Endothelial cell of umbilical vein (primary cell): Measurements from ENCODE around the gene SLC25A13. TPM values are rescaled to one million over a fixed set of nuclear protein-coding genes. Genes with fewer than 3 reads are reported as not detected.

Source experiments
- BruUV-seq: library from RNA; stranded (reverse); fragments of 400-500 nt; replicated peaks from 2 replicates; lab custom pipeline; 2021; lab: Mats Ljungman, UMichigan
- CTCF ChIA-PET: fragments of 300-600, 350-600 bp; sonication (Branson Sonifier 250); formaldehyde crosslinking; loops from one replicate; lab custom pipeline; 2021; ENCODE audit warnings: antibody characterized with exemption, inconsistent platforms; lab: Charles Lee
- POLR2A ChIA-PET: fragments of 300-600, 350-600 bp; sonication (Branson Sonifier 250); formaldehyde crosslinking; loops from one replicate; lab custom pipeline; 2021; ENCODE audit warnings: antibody characterized with exemption, inconsistent platforms; lab: Charles Lee
- DNase-seq: peaks from one replicate; pipeline ENCODE4 v3.0.0-alpha.2; 2011; ENCODE audit warnings: low read depth, low spot score
- FAIRE-seq: peaks from 2 replicates; lab custom pipeline; 2011; peaks lifted over from hg19 to GRCh38; lab: Jason Lieb, UNC
- H2AFZ ChIP-seq: 2 replicates; pipeline ENCODE4 v1.6.0; 2012; ENCODE audit warnings: low read depth, low read length, control low read depth, inconsistent platforms
- H3K27ac ChIP-seq: 2 replicates; pipeline ENCODE4 v1.5.1; 2011; ENCODE audit warnings: low read depth, mild to moderate bottlenecking, control low read depth, low read length, moderate library complexity; ENCODE audit not compliant: insufficient read depth
- H3K27me3 ChIP-seq, 2 experiments: 2 replicates each; pipeline versions ENCODE4 v1.6.0 to v1.6.1; 2011; ENCODE audit warnings: low read length in 2 of 2, mixed read lengths in 1 of 2; ENCODE audit not compliant: control insufficient read depth in 2 of 2, insufficient read depth in 2 of 2
- H3K36me3 ChIP-seq, 2 experiments: 2 replicates in 1 of 2; 3 replicates in 1 of 2; pipeline ENCODE4 v1.5.1; 2011; ENCODE audit warnings: low read length in 2 of 2, mild to moderate bottlenecking in 1 of 2, moderate library complexity in 1 of 2; ENCODE audit not compliant: control insufficient read depth in 2 of 2, insufficient read depth in 2 of 2; ENCODE audit errors: extremely low read depth in 1 of 2
- H3K4me1 ChIP-seq: 3 replicates; pipeline ENCODE4 v1.5.1; 2011; ENCODE audit warnings: mild to moderate bottlenecking, low read length; ENCODE audit not compliant: control insufficient read depth, insufficient read depth; ENCODE audit errors: extremely low read depth
- H3K4me2 ChIP-seq: 2 replicates; pipeline ENCODE4 v1.6.1; 2011; ENCODE audit warnings: low read length, control low read depth, mixed read lengths; ENCODE audit not compliant: insufficient read depth
- H3K4me3 ChIP-seq, 3 experiments: fragments of 200-600 bp in 1 of 3; sonication (generic), shearing (Covaris generic) in 1 of 3; replicated peaks in 1 of 3; 2 replicates each; pipeline ENCODE4 v1.5.1; 2011 to 2016; ENCODE audit warnings: control low read depth in 3 of 3, low read length in 3 of 3, mild to moderate bottlenecking in 2 of 3, inconsistent platforms in 1 of 3, low read depth in 1 of 3, moderate library complexity in 1 of 3; ENCODE audit not compliant: insufficient read depth in 1 of 3
- H3K79me2 ChIP-seq: 2 replicates; pipeline ENCODE4 v1.6.0; 2012; ENCODE audit warnings: low read length, inconsistent platforms; ENCODE audit not compliant: control insufficient read depth, insufficient read depth
- H3K9ac ChIP-seq: replicated peaks from 2 replicates; pipeline ENCODE3; 2011; ENCODE audit warnings: low read length, control low read depth; ENCODE audit not compliant: insufficient read depth; ENCODE audit errors: extremely low read depth
- H3K9me1 ChIP-seq: replicated peaks from 3 replicates; pipeline ENCODE4 v1.6.0; 2011; ENCODE audit warnings: mild to moderate bottlenecking, low read length; ENCODE audit not compliant: control insufficient read depth, insufficient read depth; ENCODE audit errors: extremely low read depth
- H3K9me3 ChIP-seq: replicated peaks from 2 replicates; pipeline ENCODE4 v1.5.1; 2012; ENCODE audit warnings: low read length, inconsistent platforms; ENCODE audit not compliant: control insufficient read depth, insufficient read depth
- H4K20me1 ChIP-seq: replicated peaks from 2 replicates; pipeline ENCODE3; 2011; ENCODE audit warnings: mild to moderate bottlenecking, low read length; ENCODE audit not compliant: control insufficient read depth, insufficient read depth; ENCODE audit errors: extremely low read depth
- EZH2 ChIP-seq: IDR thresholded peaks from 2 replicates; pipeline ENCODE4 v1.6.1; 2012; ENCODE audit warnings: borderline replicate concordance, low read depth, mild to moderate bottlenecking, moderate library complexity, low read length, inconsistent platforms; ENCODE audit not compliant: severe bottlenecking
- FOS ChIP-seq: IDR thresholded peaks from 2 replicates; pipeline ENCODE4 v1.6.1; 2011; ENCODE audit warnings: mild to moderate bottlenecking, low read length, moderate library complexity, borderline replicate concordance; ENCODE audit not compliant: insufficient read depth
- GATA2 ChIP-seq: IDR thresholded peaks from 2 replicates; pipeline ENCODE4 v1.7.0; 2011; ENCODE audit warnings: low read depth, mild to moderate bottlenecking, moderate library complexity, mixed read lengths, low read length; ENCODE audit not compliant: insufficient read length, insufficient read depth
- JUN ChIP-seq: IDR thresholded peaks from 2 replicates; pipeline ENCODE4 v1.6.1; 2011; ENCODE audit warnings: borderline replicate concordance, low read depth; ENCODE audit not compliant: insufficient read length, insufficient read depth
- MYC ChIP-seq: IDR thresholded peaks from one replicate; pipeline ENCODE4 v1.6.1; 2011; ENCODE audit warnings: mild to moderate bottlenecking, low read depth, low read length
- POLR2A ChIP-seq: IDR thresholded peaks from 2 replicates; pipeline ENCODE4 v1.6.1; 2012; ENCODE audit warnings: low read depth, mild to moderate bottlenecking, control low read depth, low read length
- POLR2AphosphoS5 ChIP-seq: IDR thresholded peaks from 2 replicates; pipeline ENCODE4 v1.6.1; 2012; ENCODE audit warnings: low read depth, mild to moderate bottlenecking, control low read depth, low read length, moderate library complexity; ENCODE audit not compliant: insufficient read depth
- dilution Hi-C: fragments of 300-500 bp; cut with MboI; formaldehyde crosslinking; loops from one replicate; pipeline ENCODE4 v1.15.0; 2019; ENCODE audit warnings: low sequenced_read_pairs; ENCODE audit not compliant: extremely low pct_ligation_motif_present
- intact Hi-C: fragments of 100-400 bp; cut with micrococcal nuclease; formaldehyde crosslinking; loops from one replicate; pipeline ENCODE4 v1.10.0; 2022
- polyA plus RNA-seq, 4 experiments: library from polyadenylated mRNA; depleted of rRNA in 3 of 4; stranded (reverse) in 3 of 4; unstranded in 1 of 4; fragments of >200 nt; gene quantifications; 2 replicates each; pipeline versions ENCODE4 v1.2.1 to v1.2.3, GENCODE V29; 2011 to 2012; ENCODE audit warnings: missing spikeins in 1 of 4
- total RNA-seq: library from RNA; stranded (reverse); gene quantifications from 2 replicates; pipeline ENCODE4 v1.2.3, GENCODE V29; 2021
- TF ChIP-seq, protein P1 (sequence below), 2 donors: IDR thresholded peaks; 1 replicate in 1 of 2; 2 replicates in 1 of 2; pipeline ENCODE4 v1.5.1; 2011; ENCODE audit warnings: low read length in 2 of 2, mild to moderate bottlenecking in 2 of 2, moderate library complexity in 2 of 2, control low read depth in 1 of 2, inconsistent platforms in 1 of 2, low read depth in 1 of 2; ENCODE audit not compliant: insufficient read depth in 1 of 2; ENCODE audit errors: extremely low read depth in 1 of 2
- TF ChIP-seq, protein P2 (sequence below): IDR thresholded peaks from 2 replicates; pipeline ENCODE4 v1.6.1; 2011; ENCODE audit not compliant: insufficient read depth, insufficient read length

The SLC25A13 gene
- total and polyA plus RNA-seq, 2 donors (not counting 3 experiments of a cell fraction or from before 2014, with no cell fraction given) = 13.2 to 34.4 TPM

GRCh38 chr7:96304573-96304972, 17.3 kb downstream of the SLC25A13 start:
- no peak for TF ChIP-seq POLR2AphosphoS5
- TF ChIP-seq POLR2A = no peak
- TF ChIP-seq MYC = no peak
- TF ChIP-seq, protein P1, sequence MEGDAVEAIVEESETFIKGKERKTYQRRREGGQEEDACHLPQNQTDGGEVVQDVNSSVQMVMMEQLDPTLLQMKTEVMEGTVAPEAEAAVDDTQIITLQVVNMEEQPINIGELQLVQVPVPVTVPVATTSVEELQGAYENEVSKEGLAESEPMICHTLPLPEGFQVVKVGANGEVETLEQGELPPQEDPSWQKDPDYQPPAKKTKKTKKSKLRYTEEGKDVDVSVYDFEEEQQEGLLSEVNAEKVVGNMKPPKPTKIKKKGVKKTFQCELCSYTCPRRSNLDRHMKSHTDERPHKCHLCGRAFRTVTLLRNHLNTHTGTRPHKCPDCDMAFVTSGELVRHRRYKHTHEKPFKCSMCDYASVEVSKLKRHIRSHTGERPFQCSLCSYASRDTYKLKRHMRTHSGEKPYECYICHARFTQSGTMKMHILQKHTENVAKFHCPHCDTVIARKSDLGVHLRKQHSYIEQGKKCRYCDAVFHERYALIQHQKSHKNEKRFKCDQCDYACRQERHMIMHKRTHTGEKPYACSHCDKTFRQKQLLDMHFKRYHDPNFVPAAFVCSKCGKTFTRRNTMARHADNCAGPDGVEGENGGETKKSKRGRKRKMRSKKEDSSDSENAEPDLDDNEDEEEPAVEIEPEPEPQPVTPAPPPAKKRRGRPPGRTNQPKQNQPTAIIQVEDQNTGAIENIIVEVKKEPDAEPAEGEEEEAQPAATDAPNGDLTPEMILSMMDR (IDR thresholded peaks at IDR 0.05; ENCODE audit: extremely low read depth in 1 of 2, insufficient read depth in 1 of 2, low read depth in 1 of 2, low read length in 2 of 2) = no peak
- TF ChIP-seq JUN = no peak
- TF ChIP-seq FOS = no peak
- TF ChIP-seq EZH2 = no peak
- TF ChIP-seq, protein P2, sequence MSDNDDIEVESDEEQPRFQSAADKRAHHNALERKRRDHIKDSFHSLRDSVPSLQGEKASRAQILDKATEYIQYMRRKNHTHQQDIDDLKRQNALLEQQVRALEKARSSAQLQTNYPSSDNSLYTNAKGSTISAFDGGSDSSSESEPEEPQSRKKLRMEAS = no peak
- TF ChIP-seq GATA2 = no peak
- ChIA-PET CTCF (interaction anchor here (1.5 kb wide), 1 partner anchor 16 kb away, joined by 3 read pairs; no protein-coding TSS in a partner anchor), POLR2A (no interaction called here)
- FAIRE-seq (no peak), DNase-seq (no peak)
- H4K20me1 ChIP-seq = peaks cover 7% of the 10 kb centered on the region
- H2AFZ ChIP-seq = no peak overlapping the region
- H3K4me2 ChIP-seq = no peak overlapping the region
- H3K79me2 ChIP-seq = no peaks in the 10 kb centered on the region
- H3K36me3 ChIP-seq = no peaks in the 10 kb centered on the region
- H3K4me1 ChIP-seq = no peaks in the 10 kb centered on the region
- H3K27me3 ChIP-seq = no peaks in the 10 kb centered on the region
- dilution Hi-C loops (no loop called here), intact Hi-C loops (no loop called here)
- H3K4me3 ChIP-seq = no peak overlapping the region
- H3K9me3 ChIP-seq = no peaks in the 10 kb centered on the region
- H3K9me1 ChIP-seq = no peaks in the 10 kb centered on the region
- no TSS peak for BruUV-seq
- no peak overlapping the region for H3K9ac ChIP-seq
- H3K27ac ChIP-seq = no peak overlapping the region
